ENCODE measurements around the gene FDCSP.
"Not testable (repeated sequence)": the region's sequence is repeated elsewhere in the genome, so short reads cannot be mapped to it uniquely, and the experiment has no call there.

DNA sequence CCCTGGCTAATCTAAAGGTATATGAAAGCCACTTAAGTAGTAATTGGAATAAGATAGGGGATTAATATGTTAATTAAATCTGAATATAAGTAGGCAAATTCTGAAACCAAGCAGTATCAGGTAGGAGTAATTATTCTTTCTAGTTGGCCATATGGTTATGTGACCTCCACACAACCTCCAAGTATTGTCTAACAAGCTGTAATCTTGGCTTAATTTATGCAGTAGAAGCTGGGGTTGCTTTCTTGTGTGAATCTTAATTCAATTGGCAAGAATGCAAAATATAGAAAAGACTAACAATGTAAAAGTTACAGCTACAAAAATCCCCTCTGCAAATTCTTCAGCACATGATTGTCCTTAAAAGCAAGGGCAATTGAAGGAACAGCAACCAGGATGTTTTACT, 9.8 kb upstream of the FDCSP start:
- not testable (repeated sequence) for TF ChIP-seq MXI1, EP300 (conservative IDR thresholded peaks at IDR 0.05; ENCODE audit: poor library complexity, severe bottlenecking)
- TF ChIP-seq, protein P1, sequence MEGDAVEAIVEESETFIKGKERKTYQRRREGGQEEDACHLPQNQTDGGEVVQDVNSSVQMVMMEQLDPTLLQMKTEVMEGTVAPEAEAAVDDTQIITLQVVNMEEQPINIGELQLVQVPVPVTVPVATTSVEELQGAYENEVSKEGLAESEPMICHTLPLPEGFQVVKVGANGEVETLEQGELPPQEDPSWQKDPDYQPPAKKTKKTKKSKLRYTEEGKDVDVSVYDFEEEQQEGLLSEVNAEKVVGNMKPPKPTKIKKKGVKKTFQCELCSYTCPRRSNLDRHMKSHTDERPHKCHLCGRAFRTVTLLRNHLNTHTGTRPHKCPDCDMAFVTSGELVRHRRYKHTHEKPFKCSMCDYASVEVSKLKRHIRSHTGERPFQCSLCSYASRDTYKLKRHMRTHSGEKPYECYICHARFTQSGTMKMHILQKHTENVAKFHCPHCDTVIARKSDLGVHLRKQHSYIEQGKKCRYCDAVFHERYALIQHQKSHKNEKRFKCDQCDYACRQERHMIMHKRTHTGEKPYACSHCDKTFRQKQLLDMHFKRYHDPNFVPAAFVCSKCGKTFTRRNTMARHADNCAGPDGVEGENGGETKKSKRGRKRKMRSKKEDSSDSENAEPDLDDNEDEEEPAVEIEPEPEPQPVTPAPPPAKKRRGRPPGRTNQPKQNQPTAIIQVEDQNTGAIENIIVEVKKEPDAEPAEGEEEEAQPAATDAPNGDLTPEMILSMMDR (IDR thresholded peaks at IDR 0.05; ENCODE audit: poor library complexity, severe bottlenecking): not testable (repeated sequence)
